GDM1 (cell line): ENCODE results near the gene SNX5.
"Not testable (repeated sequence)": the region's sequence is repeated elsewhere in the genome, so short reads cannot be mapped to it uniquely, and the experiment has no call there.

Experiments
- DNase-seq: peaks from one replicate; lab custom pipeline; 2025; lab: John Stamatoyannopoulos, UW

Gene SNX5

GRCh38 chr20:17960400-17960885 lies 8.2 kb downstream of the SNX5 start:
- DNase-seq: not testable (repeated sequence)

GRCh38 chr20:17959257-17959627 lies 9.4 kb downstream of the SNX5 start:
- no peak for DNase-seq

DNA sequence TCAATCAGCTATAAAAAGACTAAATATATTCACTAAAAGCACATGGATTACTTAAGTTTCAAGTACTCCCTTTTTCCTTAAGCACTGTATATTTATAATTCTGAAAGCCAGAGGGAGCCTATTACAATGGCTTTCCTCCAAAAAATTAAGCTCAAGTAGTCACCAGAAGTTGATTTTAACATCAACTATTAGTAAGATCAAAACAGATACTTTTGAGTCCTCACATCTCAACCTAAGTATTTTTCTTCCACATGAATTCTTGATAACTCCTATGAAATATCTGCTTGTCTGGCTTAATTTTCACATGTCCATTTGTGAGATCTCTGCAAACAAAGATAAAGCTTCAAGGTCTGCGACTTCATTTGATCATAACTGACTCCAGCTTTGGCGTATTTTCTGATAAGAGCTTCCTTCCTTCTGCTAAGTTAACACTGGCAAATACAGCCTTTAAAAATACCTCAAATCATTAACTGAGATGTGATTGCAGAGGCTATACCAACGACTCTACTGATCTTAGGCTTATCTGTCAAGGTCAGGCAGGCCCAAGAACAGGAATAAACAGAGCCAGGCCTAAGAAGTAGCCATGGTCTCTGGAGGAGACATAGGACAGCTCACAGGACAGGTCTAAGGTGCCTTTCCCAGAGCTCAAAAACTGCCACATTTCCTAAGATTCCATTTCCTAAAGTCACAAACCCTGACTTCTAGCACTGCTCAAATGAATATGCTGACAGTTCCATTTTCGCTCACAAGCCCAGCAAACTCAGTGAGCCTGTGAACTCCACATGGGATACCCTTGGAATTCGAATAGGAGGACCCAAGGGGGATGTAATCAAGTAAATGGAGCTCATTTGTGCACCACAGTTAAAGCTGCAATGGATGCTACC lies 10.0 kb downstream of the SNX5 start:
- no peak for DNase-seq

GRCh38 chr20:17957505-17958363 lies 10.9 kb downstream of the SNX5 start:
- DNase-seq: no peak

- no peak for DNase-seq
Observed at GRCh38 chr20:17956099-17956685, 12.4 kb downstream of the SNX5 start.

- DNase-seq: no peak
Observed at GRCh38 chr20:17955302-17955701, 13.3 kb downstream of the SNX5 start.

DNA sequence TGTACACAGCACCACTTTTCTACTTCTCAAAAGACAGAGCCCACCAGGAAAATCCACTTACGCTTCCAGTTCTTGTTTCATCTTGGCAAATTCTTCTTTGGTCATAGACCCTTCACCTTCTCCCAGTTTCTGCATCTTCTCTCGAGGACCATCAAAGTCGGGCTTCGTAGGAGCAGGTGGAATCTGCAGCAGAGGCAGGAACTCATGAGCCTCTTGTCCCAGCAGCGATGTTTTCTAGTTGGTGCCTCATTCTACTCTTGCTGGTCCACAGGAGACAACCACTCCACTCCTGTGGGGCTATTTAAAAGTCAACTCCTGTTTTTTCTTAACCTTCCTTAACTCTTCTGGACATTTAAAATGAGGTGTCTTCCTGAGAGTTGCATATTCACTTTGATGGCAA lies 14.7 kb downstream of the SNX5 start:
- DNase-seq: no peak

- no peak for DNase-seq
Observed at GRCh38 chr20:17952692-17953684, 15.6 kb downstream of the SNX5 start.

- DNase-seq: no peak
Observed at GRCh38 chr20:17951323-17951722, 17.3 kb downstream of the SNX5 start.

DNA sequence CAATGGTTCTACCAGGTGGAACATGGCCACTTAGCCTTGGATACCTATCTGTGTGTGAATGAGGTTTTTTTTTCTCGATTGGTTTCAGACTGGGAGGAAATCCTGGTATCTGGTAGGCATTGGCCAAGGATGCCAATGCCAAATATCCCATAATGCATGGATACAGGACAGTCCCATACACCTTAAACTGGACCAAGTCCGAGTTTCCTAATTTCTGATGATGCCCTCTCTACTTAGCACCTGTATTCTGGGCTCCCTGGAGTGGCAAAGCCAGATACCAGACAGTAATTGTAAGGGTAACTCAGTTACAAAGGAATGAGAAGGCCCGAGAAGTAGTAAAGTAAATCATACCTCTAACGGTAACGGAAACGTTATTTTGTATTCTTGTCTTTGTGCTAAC lies 17.9 kb downstream of the SNX5 start:
- no peak for DNase-seq

- DNase-seq: no peak
Observed at GRCh38 chr20:17949899-17950298, 18.7 kb downstream of the SNX5 start.

GRCh38 chr20:17948442-17948841 lies 20.2 kb downstream of the SNX5 start:
- no peak for DNase-seq

- no peak for DNase-seq
Observed at GRCh38 chr20:17947474-17947815, 21.1 kb downstream of the SNX5 start.

- DNase-seq: no peak
Observed at GRCh38 chr20:17946572-17947473, 21.8 kb downstream of the SNX5 start.

- no peak for DNase-seq
Observed at GRCh38 chr20:17946040-17946439, 22.6 kb downstream of the SNX5 start.

DNA sequence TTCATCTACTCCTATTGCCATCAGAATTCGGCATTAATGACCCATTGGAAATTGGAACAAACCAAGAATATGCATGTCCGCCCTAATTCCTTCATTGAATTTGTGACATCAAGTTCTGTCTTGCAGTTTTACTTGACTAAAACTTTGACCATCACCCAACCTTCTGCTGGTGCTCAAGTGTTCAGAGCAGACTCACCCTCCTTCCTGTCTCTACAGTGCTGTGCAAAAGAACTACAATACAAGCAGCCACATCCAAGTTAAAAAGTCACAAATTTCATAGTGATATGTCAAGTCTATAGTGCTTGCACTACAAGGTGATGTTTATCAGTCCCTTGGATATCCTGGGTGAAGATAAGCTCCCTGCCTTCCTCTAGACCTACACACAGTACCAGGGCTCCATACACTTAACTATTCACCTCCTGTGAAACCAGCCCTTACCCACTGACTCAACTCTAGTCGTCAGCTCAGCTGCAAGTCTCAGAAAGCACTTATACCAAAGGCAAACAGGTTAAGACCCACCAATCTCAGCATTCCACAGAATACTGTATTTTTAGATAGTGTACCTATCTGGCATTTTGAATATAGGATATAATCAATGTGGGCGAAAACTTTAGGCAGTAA lies 23.6 kb downstream of the SNX5 start:
- DNase-seq: no peak

GRCh38 chr20:17943343-17943742 lies 25.3 kb downstream of the SNX5 start:
- DNase-seq: no peak

DNA sequence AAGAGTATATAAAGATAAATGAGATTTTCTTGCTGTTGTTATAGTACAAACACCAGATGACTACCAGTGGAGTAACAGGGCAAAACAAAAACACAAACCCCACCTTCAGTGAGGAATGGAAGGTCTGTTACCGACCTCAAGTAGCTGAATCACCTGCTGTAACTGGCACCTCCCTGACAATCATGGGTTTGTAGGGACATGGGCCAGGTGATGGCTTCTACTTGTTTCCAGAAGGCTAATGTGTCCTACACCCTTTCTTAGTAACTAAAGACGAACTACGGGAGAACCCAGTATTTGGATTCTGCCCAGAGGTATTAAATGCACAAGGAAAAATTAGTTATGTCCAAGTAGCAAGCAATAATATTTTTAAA lies 26.8 kb downstream of the SNX5 start:
- DNase-seq: no peak

- no peak for DNase-seq
Observed at GRCh38 chr20:17941087-17941825, 27.3 kb downstream of the SNX5 start.
